ENCODE results near the gene CTRB2.

DNA sequence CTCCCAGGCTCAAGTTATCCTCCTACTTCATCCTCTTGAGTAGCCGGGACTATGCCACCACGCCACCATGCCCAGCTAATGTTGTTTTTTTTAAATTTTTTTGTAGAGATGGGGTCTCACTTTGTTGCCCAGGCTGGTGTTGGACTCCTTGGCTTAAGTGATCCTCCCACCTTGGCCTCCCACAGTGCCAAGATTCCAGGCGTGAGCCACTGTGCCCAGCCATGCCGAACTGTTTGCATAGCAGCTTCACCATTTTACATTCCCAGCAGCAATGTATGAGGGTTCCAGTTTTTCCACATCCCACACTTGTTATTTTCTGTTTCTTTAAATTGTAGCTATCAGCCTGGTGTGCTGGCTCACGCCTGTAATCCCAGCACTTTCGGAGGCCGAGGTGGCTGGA, 9.6 kb upstream of the CTRB2 start:
- no peak for TF ChIP-seq CTCF (IDR thresholded peaks at IDR 0.05 in 8 of 11, conservative IDR thresholded peaks at IDR 0.05 in 3 of 11)
- TF ChIP-seq POLR2AphosphoS5 (IDR thresholded peaks at IDR 0.05) = no peak

Data from spleen (tissue), 7 donors.